ENCODE results near the gene RUVBL2.

Gene RUVBL2

DNA sequence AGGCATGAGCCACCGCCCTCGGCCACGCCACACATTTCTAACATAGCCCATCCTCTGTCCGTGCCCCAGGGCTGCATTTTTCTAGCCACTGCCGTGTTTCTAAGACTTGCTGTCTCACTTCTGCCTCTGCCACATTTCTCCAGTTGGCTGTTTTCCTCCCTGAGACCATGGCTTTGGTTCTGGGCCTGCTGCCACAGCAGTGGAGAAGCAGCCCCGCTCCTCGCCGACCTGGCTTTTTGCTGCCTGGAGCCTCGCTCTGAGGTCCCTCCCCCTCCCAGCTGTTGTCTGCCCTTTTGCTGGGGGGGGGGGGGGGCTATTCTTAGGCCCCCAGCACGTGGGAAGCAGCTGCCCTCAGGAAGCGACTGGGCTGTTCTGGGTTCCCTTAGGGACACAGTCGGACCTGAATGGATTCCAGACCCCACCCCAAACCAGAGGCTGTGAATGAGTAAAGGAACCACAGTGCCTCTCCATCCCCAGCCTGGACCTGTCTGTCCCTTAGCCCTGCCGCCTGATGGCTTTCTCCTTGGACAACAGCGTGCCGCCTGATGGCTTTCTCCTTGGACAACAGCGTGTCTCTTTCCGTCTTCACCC is 3.9 kb upstream of the RUVBL2 start:
- DNase-seq (ENCODE audit: low read depth), result no peak

GRCh38 chr19:48990400-48990799 is 3.3 kb upstream of the RUVBL2 start:
- no peak for DNase-seq (ENCODE audit: low read depth)

GRCh38 chr19:48991011-48991609 is 2.6 kb upstream of the RUVBL2 start:
- no peak for DNase-seq (ENCODE audit: low read depth)

GRCh38 chr19:48991873-48992580 is 1.7 kb upstream of the RUVBL2 start:
- no peak for DNase-seq (ENCODE audit: low read depth)

DNA sequence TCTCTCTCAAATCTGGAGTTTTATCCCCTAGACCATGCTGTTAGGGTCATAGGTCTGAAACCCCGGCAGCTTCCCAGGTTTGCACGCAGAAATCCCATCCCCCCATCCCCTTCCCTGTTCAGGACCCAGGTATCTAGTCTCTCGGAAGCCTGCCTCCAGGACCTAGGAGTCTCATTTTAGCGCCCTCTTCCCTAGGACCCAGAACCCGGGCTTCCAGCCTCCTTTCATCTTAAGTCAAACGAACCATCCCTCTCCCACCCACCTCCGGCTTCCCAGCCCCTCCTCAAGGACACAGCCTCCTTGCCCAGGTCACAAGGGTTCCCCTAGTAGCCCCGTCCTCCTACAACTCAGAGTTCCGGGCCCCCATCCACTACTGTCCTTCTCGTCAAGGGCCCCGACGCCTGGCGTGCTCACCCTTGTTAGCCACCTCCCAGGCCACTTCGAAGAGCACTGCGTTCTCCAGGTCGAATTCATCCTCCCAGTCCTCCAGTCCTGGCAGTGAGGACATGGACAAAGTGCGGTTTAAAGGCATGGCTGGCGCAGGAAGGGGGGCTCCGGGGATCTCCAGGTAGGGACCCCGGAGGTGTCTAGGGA is 1.0 kb upstream of the RUVBL2 start:
- no peak for DNase-seq (ENCODE audit: low read depth)

DNA sequence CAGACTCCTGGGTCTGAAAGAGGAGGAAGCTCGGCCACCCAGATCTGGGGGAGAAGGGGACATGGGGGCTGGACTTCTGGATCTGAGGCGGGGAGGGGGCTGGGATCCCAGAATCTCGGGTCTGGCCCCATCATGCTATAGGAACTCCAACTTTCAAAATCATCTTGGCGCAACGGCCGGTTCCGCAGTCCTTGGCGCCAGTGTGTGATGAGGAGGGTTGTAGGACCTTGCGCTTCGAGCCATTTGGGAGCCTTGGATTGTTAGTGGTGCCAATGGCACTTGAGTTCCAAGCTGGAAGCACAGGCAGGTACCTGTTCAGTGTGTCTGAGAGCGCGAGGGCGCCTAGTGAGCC is 324 bp downstream of the RUVBL2 start:
- no peak for DNase-seq (ENCODE audit: low read depth)

DNA sequence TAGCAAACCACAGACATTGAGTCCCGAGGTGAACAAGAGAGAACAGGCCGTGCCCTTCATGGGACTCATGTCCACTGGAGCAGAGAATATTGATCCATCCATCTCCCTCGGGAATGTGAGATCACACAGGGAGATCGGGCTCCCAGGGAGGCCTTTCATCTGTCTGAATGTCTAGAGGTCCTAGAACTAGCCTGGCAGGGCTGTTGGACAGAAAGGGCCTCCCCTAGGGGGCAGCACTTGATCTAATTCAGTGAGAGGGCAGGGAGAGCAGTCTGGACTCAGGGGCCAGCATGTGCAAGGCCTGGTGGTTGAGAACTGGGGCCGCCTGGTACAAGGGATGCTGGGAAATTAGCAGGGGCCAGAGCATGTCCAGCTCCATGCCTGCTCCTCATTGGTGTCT is 4.3 kb downstream of the RUVBL2 start:
- DNase-seq (ENCODE audit: low read depth), result no peak

DNA sequence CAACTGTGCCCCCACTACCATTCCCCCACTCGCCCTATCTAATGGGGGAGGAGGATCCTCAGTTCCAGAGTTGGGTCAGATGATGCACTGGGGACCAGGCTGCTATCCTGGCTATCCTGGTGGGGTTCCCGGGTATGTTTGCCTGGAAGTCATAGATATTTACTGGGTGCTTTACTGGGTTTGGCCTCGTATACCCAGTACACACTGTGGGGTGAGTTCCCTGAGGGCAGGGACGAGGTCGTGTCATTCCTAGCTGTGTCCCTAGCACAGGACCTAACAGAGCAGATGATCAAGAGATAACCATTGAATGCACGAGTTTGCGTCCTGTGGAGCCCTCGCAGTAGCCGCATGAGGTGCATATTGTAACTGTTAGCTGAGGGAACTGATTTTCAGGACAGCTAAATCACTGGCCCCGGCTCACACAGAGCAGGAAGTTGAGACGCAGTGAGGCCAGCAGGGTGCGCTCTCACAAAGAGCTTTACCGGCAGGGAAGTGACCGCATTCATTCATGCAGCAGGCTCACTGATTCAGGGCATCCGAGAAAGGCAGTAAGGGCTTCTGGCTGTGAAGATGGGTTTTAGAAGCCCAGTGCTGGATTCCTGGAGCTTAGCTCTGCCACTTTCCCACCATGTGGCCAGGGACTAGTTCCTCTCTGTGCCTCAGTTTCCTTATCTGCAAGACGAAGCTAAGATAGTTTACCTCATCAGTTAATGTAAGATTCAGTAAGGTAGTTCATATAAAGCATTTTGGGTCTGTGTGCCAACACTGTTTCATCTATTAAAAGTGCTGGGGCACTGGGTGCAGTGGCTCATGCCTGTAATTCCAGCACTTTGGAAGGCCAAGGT is 6.0 kb downstream of the RUVBL2 start:
- DNase-seq (ENCODE audit: low read depth), result peak; percentile 46

DNA sequence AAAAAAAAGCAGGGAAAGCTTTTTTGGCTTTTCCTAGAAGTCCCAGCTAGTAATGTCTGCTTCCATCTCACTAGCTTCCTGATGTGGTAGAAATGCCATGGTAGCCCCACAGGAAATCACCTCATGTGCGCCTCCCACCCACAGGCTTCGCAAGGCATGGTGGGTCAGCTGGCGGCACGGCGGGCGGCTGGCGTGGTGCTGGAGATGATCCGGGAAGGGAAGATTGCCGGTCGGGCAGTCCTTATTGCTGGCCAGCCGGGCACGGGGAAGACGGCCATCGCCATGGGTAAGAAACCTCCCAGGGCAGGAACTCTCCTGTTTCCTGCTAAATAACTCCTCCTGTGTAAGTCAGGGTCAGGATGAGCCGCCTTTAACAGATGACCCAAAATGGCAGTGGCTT is 10.4 kb downstream of the RUVBL2 start:
- no peak for DNase-seq (ENCODE audit: low read depth)

GRCh38 chr19:49004964-49005614 is 11.4 kb downstream of the RUVBL2 start:
- no peak for DNase-seq (ENCODE audit: low read depth)

GRCh38 chr19:49006905-49007304 is 13.2 kb downstream of the RUVBL2 start:
- DNase-seq (ENCODE audit: low read depth), result no peak

DNA sequence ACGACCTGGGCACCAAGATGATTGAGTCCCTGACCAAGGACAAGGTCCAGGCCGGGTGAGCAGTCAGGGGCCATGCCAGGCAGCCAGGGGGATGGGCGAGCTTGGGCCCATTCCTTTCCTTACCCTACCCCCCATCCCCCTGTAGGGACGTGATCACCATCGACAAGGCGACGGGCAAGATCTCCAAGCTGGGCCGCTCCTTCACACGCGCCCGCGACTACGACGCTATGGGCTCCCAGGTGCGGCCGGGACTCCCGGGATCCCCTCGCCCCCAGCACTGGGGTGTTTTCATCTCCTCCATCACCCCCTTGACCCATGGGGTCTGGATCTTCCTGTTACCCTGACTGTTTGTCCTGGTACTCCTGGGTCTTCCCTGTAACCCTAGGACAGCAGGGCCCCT is 16.1 kb downstream of the RUVBL2 start:
- DNase-seq (ENCODE audit: low read depth), result no peak

DNA sequence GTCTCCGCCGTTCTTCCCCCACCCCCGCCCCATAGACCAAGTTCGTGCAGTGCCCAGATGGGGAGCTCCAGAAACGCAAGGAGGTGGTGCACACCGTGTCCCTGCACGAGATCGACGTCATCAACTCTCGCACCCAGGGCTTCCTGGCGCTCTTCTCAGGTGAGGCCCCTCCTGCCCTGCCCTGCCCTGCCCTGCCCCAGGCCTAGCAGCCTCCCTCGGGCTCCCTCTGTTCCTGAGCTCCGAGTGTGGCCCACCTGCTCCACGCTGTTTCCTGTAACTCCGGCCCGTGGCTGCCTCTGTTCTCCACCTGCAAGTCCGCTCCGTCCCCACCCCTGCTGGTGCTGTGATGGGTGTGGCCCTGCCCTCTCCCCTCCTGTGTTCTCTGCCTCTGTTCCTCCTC is 16.8 kb downstream of the RUVBL2 start:
- DNase-seq (ENCODE audit: low read depth), result no peak

DNA sequence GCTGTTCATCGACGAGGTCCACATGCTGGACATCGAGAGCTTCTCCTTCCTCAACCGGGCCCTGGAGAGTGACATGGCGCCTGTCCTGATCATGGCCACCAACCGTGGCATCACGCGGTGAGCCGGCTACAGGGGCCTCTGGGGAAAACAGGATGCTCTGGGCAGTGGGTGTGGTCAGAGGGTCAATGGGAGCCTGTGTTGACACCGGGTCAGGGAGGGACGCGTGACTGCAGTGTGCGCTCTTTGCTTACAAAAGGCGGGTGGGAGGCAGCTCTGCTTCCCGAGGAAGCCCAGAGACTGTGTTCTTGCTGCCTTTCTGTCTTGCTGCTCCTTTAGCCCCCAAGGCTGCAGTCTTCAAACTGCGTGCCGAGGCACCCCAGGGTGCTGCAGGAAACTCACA is 17.5 kb downstream of the RUVBL2 start:
- no peak for DNase-seq (ENCODE audit: low read depth)

GRCh38 chr19:49014123-49014869 is 20.6 kb downstream of the RUVBL2 start:
- DNase-seq (ENCODE audit: low read depth), result no peak

- no peak for DNase-seq (ENCODE audit: low read depth)
These were observed 21.2 kb downstream of the RUVBL2 start for GRCh38 chr19:49014870-49015255.

DNA sequence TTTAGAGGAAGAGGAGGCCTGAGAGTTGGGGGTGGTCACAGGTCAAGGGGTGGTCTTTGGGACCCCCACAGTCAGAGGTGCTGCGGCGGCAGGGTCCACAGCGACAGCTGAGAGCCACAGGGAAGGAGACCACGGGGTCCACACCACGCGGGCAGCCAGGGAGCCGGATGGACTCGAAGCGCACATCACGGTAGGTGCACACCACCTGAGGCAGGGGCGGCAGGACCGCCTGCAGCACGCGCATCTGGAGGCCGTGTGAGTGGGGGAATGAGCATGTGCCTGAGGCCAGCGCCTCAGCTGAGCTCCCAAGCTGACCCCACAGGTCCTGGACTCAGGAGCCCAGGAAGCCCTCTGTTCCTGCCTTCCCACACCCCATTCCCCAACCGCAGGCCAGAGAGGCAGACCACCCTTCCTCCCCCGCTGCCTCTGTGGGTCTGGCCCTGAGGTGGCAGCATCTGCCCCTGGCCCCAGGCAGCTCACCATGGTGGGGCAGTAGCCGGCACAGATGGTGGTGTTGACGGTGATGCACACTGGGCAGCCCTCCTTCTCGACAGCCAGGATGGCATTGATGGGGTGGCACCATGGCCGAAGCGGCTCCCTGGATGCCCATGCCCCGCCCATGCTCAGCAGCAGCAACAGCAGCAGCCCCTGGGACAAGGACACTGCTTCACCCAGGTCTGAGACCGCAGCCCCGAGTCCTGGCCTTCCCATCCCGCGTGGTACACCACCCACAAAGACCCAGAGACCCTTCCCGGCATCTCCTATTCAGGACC is 22.6 kb downstream of the RUVBL2 start:
- DNase-seq (ENCODE audit: low read depth), result no peak

GRCh38 chr19:49017041-49017665 is 23.5 kb downstream of the RUVBL2 start, which contains the start of gene LHB:
Gene LHB, minus strand, starts transcription at chr19:49017091. Its CDS starts 10 bp downstream, at chr19:49017081.
- no peak for DNase-seq (ENCODE audit: low read depth)

DNA sequence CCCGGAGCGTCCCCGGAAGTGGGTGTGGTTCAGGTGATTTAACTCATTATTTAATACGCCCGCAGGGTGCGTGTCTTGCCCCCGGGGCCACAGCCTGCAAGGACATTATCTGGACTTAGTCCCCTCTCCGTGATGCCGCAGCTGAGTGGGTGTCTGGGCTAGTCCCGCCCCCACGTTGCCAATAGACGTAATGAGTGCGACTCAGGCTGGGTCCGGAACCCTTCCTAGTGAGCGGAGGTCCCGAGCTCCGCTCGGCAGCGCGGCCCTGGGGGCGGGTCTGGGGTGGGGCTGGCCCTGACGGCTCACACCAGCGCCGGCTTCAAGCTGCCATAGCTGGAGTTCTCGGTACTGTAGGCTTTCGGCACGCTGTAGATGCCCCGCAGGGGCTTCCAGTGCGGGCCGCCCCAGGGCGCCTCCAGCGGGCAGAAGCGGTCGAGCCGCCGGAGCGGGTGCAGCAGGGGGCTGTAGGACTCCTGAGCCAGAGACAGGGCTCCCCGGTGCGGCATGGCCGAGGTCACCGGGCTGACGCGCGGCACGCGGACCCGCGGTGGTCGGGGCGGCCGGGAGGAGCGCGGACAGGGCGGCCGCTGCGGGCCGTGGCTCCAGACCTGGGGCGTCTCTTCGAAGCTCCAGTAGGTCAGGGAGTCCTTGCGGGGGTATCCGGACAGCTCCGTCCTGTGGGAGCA is 24.1 kb downstream of the RUVBL2 start:
- peak; percentile 47 for DNase-seq (ENCODE audit: low read depth)
